Measurements from ENCODE around the gene C3orf38.

DNA sequence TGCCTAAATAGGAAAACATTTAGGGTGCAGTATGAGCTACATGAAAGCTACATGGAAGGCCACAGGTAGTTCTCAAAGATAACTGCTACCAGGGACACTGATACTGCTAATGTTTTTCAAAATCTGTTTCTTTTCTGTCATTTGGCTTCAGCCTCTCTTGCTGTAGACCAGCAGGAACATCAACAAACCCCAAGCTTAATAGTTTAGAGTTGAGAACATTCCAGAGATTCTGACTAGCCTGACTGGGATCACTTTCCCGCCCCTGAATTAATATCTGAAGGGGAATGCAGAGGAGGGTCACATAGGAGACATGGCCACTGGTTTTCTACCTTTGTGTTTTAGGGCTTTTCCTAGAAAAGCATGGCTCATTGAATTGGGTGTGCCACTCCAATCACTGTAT, 16.9 kb upstream of the C3orf38 start:
- TF ChIP-seq, protein P1, sequence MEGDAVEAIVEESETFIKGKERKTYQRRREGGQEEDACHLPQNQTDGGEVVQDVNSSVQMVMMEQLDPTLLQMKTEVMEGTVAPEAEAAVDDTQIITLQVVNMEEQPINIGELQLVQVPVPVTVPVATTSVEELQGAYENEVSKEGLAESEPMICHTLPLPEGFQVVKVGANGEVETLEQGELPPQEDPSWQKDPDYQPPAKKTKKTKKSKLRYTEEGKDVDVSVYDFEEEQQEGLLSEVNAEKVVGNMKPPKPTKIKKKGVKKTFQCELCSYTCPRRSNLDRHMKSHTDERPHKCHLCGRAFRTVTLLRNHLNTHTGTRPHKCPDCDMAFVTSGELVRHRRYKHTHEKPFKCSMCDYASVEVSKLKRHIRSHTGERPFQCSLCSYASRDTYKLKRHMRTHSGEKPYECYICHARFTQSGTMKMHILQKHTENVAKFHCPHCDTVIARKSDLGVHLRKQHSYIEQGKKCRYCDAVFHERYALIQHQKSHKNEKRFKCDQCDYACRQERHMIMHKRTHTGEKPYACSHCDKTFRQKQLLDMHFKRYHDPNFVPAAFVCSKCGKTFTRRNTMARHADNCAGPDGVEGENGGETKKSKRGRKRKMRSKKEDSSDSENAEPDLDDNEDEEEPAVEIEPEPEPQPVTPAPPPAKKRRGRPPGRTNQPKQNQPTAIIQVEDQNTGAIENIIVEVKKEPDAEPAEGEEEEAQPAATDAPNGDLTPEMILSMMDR (conservative IDR thresholded peaks at IDR 0.05): no peak
- no peak for TF ChIP-seq EZH2 (IDR thresholded peaks at IDR 0.05; ENCODE audit: low read depth)
